Subcutaneous abdominal adipose tissue (tissue), 5 donors: ENCODE results near the gene EIF5.

Source experiments
- H3K27ac ChIP-seq: one replicate; pipeline ENCODE4 v1.7.0; 2013; ENCODE audit warnings: low read depth, mild to moderate bottlenecking, inconsistent platforms, low read length, moderate library complexity
- H3K27me3 ChIP-seq, 5 donors: one replicate each; pipeline ENCODE4 v1.7.0; 2013; ENCODE audit warnings: low read length in 5 of 5, inconsistent platforms in 1 of 5; ENCODE audit not compliant: control insufficient read depth in 5 of 5, insufficient read depth in 4 of 5
- H3K36me3 ChIP-seq, 5 donors: one replicate each; pipeline ENCODE4 v1.7.0; 2013; ENCODE audit warnings: low read length in 5 of 5; ENCODE audit not compliant: control insufficient read depth in 5 of 5, insufficient read depth in 5 of 5
- H3K4me1 ChIP-seq, 5 donors: one replicate each; pipeline ENCODE4 v1.7.0; 2013; ENCODE audit warnings: low read length in 5 of 5, mild to moderate bottlenecking in 3 of 5, moderate library complexity in 1 of 5; ENCODE audit not compliant: control insufficient read depth in 5 of 5, insufficient read depth in 5 of 5
- H3K4me3 ChIP-seq, 5 donors: one replicate each; pipeline ENCODE4 v1.7.0; 2013; ENCODE audit warnings: low read length in 5 of 5, low read depth in 1 of 5
- H3K9ac ChIP-seq, 5 donors: one replicate each; pipeline ENCODE4 v1.7.0; 2013; ENCODE audit warnings: low read length in 5 of 5, mild to moderate bottlenecking in 4 of 5, moderate library complexity in 3 of 5
- H3K9me3 ChIP-seq, 5 donors: one replicate each; pipeline ENCODE4 v1.7.0; 2013; ENCODE audit warnings: low read length in 5 of 5; ENCODE audit not compliant: control insufficient read depth in 5 of 5
- donor health status: healthy.
- donor health status: healthy.
- donor health status: healthy.
- donor health status: healthy.
- donor health status: healthy.

The EIF5 gene

DNA sequence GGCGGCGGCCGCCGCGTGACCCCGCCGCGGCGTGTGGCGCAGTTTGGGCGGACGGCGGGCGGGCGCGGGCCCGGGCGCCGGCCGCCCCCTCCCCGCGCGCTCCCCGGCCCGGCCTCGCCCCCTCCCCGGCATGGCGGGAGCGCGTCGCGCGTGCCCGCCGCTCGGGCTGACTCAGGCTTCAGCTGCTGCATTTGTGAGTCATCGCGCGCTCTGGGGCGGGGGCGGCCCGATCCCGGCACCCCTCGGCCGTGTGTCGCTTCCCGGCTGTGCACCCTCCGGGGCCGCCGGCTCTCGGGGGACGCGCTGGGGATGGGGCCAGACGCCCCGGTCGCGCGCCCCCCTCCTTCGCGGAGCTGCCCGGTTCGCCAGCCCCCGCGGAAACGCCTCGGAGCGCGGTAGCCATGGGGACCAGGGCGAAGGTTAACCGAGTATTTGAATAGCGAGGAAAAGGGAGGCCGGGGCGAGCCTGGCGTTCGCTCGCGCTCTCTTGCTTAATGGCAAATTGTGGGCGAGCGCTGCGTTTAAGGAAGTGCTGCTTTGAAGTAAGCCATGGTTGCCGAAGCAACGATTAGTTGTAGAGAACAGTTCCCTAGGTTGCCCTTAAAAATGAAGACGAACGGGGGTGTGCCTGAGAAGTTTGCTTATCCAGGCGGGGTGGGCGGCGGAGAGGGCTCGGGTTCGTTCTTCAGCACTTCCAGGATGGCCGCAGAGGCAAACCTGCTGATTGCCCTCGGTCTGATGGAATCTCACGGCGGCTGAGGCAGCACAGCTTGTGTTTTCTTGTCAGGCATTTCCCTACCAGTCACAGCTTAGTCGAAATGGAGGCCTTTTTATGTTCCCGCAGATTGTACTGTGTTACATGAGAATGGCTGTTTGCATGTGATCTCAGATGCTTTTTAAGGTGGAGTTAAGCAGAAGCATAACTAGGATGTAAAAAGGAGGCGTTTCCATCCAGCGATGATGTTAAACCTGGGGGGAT is 896 bp downstream of the EIF5 start:
- Histone ChIP-seq H3K9me3 (no peaks in the 10 kb centered on the region), H3K9ac (peak overlapping the region; percentile 82 to 99 (median 94)), H3K27me3 (no peaks in the 10 kb centered on the region), H3K27ac (peak overlapping the region; percentile 96), H3K4me3 (peak overlapping the region; percentile 81 to 95 (median 89)), H3K4me1 (peaks cover 2 to 34% (median 31%) of the 10 kb centered on the region in 5 donors), H3K36me3 (peaks cover 36 to 50% (median 46%) of the 10 kb centered on the region in 5 donors)

DNA sequence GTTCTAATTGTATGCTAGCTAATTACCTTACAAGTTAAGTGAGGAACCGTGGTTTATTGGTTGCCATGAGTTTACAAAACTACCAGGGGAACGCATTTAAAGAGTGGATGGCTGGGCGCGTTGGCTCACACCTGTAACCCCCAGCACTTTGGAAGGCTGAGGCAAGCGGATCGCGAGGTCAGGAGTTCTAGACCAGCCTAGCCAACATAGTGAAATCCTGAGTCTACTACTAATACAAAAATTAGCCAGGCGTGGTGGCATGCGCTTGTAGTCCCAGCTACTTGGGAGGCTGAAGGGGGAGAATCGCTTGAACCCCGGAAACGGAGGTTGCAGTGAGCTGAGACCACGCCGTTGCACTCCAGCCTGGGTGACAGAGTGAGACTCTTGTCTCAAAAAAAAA is 2.2 kb downstream of the EIF5 start:
- H3K4me3 ChIP-seq, result peak overlapping the region; percentile 81 to 95 (median 89)
- H3K27ac ChIP-seq, result peak overlapping the region; percentile 96
- H3K4me1 ChIP-seq, result peaks cover 2 to 32% (median 30%) of the 10 kb centered on the region in 5 donors
- H3K27me3 ChIP-seq, result no peaks in the 10 kb centered on the region
- H3K9me3 ChIP-seq, result no peaks in the 10 kb centered on the region
- peaks cover 47 to 62% (median 59%) of the 10 kb centered on the region in 5 donors for H3K36me3 ChIP-seq
- no peak overlapping the region for H3K9ac ChIP-seq

DNA sequence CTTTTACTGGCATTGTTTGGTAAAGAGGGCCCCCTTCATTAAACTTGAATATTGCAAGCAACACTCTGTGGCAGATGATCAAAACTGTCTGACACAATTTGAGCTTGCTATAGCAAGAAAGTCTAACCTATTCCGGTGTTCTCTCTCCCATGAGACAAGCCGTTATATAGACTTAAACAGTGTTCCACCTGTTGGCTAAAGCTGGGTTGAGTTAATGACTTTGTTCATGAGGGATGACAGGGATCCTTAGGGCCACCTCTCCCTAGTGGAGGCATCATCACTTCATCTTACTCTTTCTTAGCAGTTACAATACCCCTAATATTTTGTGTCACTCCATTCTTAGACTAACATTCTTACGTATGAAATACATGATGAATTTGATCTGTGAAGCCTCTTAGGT is 3.8 kb downstream of the EIF5 start:
- Histone ChIP-seq H3K27ac (peak overlapping the region; percentile 96), H3K36me3 (peaks cover 62 to 78% (median 75%) of the 10 kb centered on the region in 5 donors), H3K4me1 (peaks cover 2 to 26% (median 23%) of the 10 kb centered on the region in 5 donors)

DNA sequence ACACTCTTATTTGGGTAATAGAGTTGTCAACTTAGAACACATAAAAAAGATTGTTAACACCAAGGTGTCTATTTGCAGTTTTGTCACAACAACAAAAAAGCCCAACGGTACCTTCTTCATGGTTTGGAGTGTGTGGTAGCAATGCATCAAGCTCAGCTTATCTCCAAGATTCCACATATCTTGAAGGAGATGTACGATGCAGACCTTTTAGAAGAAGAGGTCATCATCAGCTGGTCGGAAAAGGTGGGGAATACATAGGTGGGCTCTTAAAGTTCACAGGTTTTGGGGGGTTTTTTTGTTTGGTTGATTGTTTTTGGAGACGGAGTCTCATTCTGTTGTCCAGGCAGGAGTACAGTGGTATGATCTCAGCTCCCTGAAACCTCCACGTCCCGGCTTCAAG is 5.5 kb downstream of the EIF5 start:
- Histone ChIP-seq H3K4me3 (no peak overlapping the region), H3K27ac (no peak overlapping the region), H3K9me3 (no peaks in the 10 kb centered on the region), H3K9ac (no peak overlapping the region), H3K4me1 (peaks cover 0 to 20% (median 19%) of the 10 kb centered on the region in 5 donors), H3K27me3 (no peaks in the 10 kb centered on the region), H3K36me3 (peaks cover 73 to 94% (median 91%) of the 10 kb centered on the region in 5 donors)

More for the DNA sequence above, 3.8 kb downstream of the EIF5 start:
- H3K27me3 ChIP-seq, result no peaks in the 10 kb centered on the region
- H3K4me3 ChIP-seq, result no peak overlapping the region
- H3K9me3 ChIP-seq, result no peaks in the 10 kb centered on the region
- no peak overlapping the region for H3K9ac ChIP-seq

DNA sequence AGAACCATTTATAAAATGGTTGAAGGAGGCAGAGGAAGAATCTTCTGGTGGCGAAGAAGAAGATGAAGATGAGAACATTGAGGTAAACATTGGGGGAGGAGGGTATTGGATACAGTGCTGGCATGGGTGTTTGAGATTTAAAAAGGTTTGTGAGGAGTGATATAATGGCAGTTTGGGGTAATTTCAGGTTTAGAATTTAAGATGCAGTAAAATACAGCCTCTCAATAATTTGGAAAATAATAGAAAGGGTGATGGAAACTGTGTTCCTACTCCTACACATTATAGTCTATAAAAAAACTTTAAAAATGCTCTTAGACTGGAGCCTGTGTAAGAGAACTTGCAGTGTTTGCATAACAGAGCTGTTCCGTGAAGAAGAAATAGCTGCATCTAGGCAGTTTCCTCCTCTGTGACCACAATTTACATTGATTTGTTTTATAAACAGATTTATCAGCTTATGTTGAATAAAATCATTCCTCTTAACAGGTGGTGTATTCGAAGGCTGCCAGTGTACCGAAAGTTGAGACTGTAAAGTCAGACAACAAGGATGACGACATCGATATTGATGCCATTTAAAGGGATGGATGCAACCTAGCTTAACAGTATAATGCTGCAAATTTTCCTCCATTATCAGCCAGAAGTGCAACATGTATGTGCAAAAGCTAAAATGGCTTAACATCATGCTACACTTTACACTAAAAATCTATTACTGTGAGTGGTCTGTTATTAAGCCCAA is 6.6 kb downstream of the EIF5 start:
- Histone ChIP-seq H3K9ac (no peak overlapping the region), H3K9me3 (no peaks in the 10 kb centered on the region), H3K27me3 (no peaks in the 10 kb centered on the region), H3K36me3 (peaks cover 71 to 95% (median 92%) of the 10 kb centered on the region in 5 donors), H3K27ac (no peak overlapping the region), H3K4me1 (peaks cover 0 to 18% (median 14%) of the 10 kb centered on the region in 5 donors), H3K4me3 (no peak overlapping the region)

DNA sequence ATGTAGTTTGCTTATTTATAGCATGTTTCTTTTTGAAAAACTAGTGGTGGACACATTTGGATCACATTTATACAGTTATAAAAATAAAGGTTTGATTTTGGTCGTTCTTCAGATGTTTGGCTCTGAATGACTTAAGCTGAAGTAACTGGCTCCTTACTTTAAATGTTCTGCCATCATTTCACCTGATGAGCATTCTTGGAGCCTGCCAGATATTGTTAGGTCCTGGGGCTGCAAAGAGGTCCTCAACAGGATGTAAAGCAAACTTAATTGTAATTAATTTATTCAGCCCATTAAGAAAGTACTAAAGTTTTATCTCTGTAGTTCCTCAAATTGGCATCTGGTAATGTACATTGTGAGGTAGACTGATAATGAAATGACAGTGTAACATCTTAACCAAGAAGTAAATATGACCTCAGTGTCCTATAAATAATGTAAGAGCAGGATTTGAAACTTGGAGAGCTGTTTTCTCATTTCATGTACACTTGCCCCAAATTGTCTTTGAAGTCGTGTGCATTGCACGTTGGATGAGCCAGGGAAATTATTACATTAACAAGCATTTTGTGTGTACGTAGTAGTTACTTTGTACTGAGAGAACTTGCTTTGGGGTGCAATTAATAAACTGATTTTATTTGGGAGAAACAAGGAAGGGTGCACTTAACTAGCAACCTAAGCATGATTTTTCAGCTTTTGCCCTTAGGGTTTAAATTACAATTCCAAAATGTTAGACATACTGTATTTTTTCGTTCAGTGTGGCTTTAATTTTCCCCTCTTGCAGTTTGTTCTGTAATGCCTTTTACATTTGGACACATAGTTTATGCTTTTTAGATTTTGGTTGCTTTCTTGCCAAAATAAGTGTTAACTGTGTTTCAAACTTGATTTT is 7.5 kb downstream of the EIF5 start:
- H3K27ac ChIP-seq, result no peak overlapping the region
- peaks cover 0 to 11% (median 5%) of the 10 kb centered on the region in 5 donors for H3K4me1 ChIP-seq
- H3K4me3 ChIP-seq, result no peak overlapping the region
- H3K36me3 ChIP-seq, result peaks cover 66 to 86% (median 84%) of the 10 kb centered on the region in 5 donors
- H3K27me3 ChIP-seq, result no peaks in the 10 kb centered on the region
- no peaks in the 10 kb centered on the region for H3K9me3 ChIP-seq
- H3K9ac ChIP-seq, result no peak overlapping the region

DNA sequence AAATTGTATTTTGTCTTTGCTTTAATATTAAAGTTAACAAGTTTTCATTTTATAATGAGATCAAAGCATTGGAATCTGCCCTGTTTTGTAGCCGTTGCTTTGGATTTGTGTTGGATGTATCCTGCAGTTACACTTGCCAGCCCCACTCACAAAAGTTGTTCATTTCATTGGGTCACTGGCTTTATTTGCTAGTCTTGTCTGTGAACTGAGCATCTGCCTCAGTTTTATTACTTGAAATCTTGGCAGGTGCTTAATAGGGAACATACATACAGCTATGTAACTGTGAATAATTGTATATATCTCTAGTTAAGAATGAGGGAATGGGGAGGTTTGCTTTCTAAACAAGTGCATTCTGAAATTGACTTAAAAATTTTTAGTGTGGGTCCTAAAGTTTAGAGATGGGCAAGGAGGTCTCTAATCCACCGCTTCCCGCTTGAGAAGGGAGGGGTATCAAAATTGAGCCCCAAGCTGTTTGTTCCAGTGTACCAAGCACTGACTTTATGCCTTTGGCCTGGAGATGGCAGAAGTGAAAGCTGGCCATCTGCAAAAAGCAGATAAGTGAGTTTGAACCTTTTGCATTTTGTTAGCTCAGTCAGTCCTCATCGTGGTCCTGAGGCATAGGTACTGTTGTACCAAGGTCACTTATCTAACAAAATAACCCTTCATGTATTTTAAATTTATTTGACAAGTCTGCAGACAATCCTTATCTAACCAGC is 9.3 kb downstream of the EIF5 start:
- Histone ChIP-seq H3K4me3 (no peak overlapping the region), H3K9ac (no peak overlapping the region), H3K27me3 (no peaks in the 10 kb centered on the region), H3K36me3 (peaks cover 51 to 68% (median 66%) of the 10 kb centered on the region in 5 donors), H3K27ac (no peak overlapping the region), H3K9me3 (no peaks in the 10 kb centered on the region), H3K4me1 (peaks cover 0 to 7% (median 0%) of the 10 kb centered on the region in 5 donors)

DNA sequence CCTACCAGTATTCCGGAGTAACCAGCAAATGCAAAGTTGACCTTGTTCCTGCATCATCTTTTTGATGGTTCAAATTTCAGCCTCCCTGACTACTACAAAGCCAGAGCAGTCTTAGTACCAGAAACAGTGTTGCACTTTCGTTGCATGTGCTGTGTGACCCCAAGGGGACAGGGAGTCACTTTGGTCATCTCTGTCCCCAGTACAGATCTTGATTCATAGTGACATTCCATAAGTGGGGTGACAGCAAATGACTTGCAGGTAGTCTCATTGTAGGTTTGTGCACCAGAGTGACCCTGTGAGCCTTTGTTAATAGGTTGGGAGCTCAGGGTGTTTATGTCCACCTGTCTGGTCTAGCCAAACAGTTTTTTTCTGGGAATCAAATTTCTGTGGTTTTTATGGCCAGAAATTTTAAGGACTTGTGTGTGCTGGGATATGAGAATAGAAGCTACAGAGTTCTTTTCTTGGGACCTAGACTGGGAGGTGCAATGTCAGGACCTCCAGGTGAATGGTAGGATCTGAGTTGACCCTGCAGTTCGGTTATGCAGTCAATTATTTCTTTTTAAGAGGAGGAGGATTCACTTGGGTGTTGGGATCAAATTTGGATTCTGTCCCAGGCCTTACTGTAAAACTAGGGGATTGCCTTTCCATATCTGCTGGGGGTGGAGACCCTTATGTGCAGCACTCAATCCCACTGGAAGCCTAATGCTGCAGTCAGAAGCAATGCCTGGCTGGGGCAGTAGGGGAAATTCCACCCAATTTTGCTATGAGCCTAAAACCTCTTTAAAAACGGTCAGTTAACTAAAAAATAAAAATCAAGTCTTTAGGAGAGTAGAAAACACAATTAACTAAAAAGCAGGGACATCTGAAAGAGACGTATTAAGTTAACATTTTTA is 10.1 kb downstream of the EIF5 start:
- Histone ChIP-seq H3K4me1 (peaks cover 0 to 7% (median 0%) of the 10 kb centered on the region in 5 donors), H3K9ac (no peak overlapping the region), H3K36me3 (peaks cover 43 to 60% (median 57%) of the 10 kb centered on the region in 5 donors), H3K9me3 (no peaks in the 10 kb centered on the region), H3K4me3 (no peak overlapping the region), H3K27me3 (no peaks in the 10 kb centered on the region), H3K27ac (no peak overlapping the region)
